Kidney (tissue), 14 donors: ENCODE data around the gene CNTRL. TPM values are rescaled to one million over a fixed set of nuclear protein-coding genes. Genes with fewer than 3 reads are reported as not detected.

Experiments
- DNase-seq, 5 donors: peaks; one replicate each; pipeline ENCODE4 v3.0.0-alpha.2; 2013 to 2020
- FAIRE-seq: peaks from 2 replicates; lab custom pipeline; 2012; peaks lifted over from hg19 to GRCh38; lab: Jason Lieb, UNC
- H3K27ac ChIP-seq, 2 donors: one replicate each; pipeline ENCODE4 v1.7.0; 2013; ENCODE audit warnings: low read depth in 2 of 2, low read length in 2 of 2, inconsistent platforms in 1 of 2
- H3K27me3 ChIP-seq: one replicate; pipeline ENCODE4 v1.7.1; 2013; ENCODE audit warnings: low read length, inconsistent platforms; ENCODE audit not compliant: control insufficient read depth, insufficient read depth
- H3K36me3 ChIP-seq, 3 donors: one replicate each; pipeline versions ENCODE4 v1.7.0 to v1.7.1; 2013; ENCODE audit warnings: low read length in 3 of 3, control low read depth in 1 of 3, inconsistent platforms in 1 of 3; ENCODE audit not compliant: insufficient read depth in 3 of 3, control insufficient read depth in 2 of 3
- H3K4me1 ChIP-seq, 3 donors: one replicate each; pipeline versions ENCODE4 v1.7.0 to v1.7.1; 2013; ENCODE audit warnings: low read length in 3 of 3, inconsistent platforms in 1 of 3, low read depth in 1 of 3; ENCODE audit not compliant: control insufficient read depth in 2 of 3, insufficient read depth in 2 of 3
- H3K4me3 ChIP-seq, 3 donors: one replicate each; pipeline versions ENCODE4 v1.7.0 to v1.8.1; 2013; ENCODE audit warnings: low read length in 3 of 3, control low read depth in 1 of 3, inconsistent platforms in 1 of 3
- H3K9ac ChIP-seq, 3 donors: one replicate each; pipeline versions ENCODE4 v1.7.0 to v1.7.1; 2013; ENCODE audit warnings: low read length in 3 of 3, control low read depth in 1 of 3, inconsistent platforms in 1 of 3
- H3K9me3 ChIP-seq, 3 donors: one replicate each; pipeline versions ENCODE4 v1.7.0 to v1.7.1; 2013; ENCODE audit warnings: low read length in 3 of 3, control low read depth in 1 of 3, inconsistent platforms in 1 of 3; ENCODE audit not compliant: control insufficient read depth in 2 of 3, insufficient read depth in 1 of 3
- intact Hi-C: fragments of 100-400 bp; cut with DNase I; formaldehyde crosslinking; loops from one replicate; pipeline ENCODE4 v1.11.1; 2022
- polyA plus RNA-seq: library from polyadenylated mRNA; stranded (reverse); fragments of 350-450 nt; fragmentation: Illumina TruSeq; extraction: RNeasy Lipid Tissue Mini Kit (QIAGEN cat#74804); gene quantifications from one replicate; pipeline ENCODE4 v1.2.3, GENCODE V29; 2014; ENCODE audit warnings: low read depth, low replicate concordance; ENCODE audit not compliant: insufficient read depth
- total RNA-seq: library from RNA; stranded (reverse); fragmentation: NEBNext Ultra II Directional; extraction: Animal tissue kit (Norgen Biotek cat#: 25700); gene quantifications from one replicate; pipeline ENCODE4 v1.2.1, GENCODE V29; 2021
- TF ChIP-seq, protein P1 (sequence below): IDR thresholded peaks from 3 replicates; pipeline ENCODE4 v1.5.1; 2012; ENCODE audit warnings: mild to moderate bottlenecking, moderate library complexity, borderline replicate concordance; ENCODE audit not compliant: insufficient read depth; ENCODE audit errors: extremely low read depth
- donor health status: control.
- donor health status: control.
- donor health status: control.
- donor health status: control.
- donor health status: control.
- donor health status: DM: yes; HTN: yes; CAD: no.
- donor health status: Normal renal cell carcinoma (clear cell type).

CNTRL gene
- total and polyA plus RNA-seq, 2 donors from 2014 or later, result 3.4 to 17.7 TPM

DNA sequence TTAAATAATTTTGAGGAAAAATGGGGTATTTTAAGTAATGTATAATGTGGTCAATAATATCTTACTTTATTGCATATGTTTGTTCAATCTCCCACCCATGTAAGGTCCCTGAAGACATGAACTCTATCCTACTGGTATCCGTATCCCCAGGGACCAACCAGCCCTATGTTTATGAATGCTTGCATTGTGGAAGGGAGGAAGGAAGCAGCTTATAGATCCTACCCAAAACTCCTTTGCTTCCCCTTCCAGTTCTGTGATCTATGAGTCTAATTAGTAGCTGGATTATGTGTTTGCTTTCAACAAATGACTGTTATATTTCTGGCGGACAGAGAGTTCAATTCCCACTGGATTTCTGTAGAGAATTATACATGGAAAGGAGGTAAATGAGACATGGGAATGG lies 45.6 kb downstream of the CNTRL start:
- H3K9ac ChIP-seq, result no peak overlapping the region
- intact Hi-C loops, result no loop called here
- H3K27me3 ChIP-seq, result no peaks in the 10 kb centered on the region
- H3K4me1 ChIP-seq, result peaks cover 0 to 4% (median 2%) of the 10 kb centered on the region in 3 donors
- DNase-seq (no peak), FAIRE-seq (no peak)
- no peak overlapping the region for H3K4me3 ChIP-seq
- no peaks in the 10 kb centered on the region for H3K36me3 ChIP-seq
- no peak overlapping the region for H3K27ac ChIP-seq
- TF ChIP-seq, protein P1, sequence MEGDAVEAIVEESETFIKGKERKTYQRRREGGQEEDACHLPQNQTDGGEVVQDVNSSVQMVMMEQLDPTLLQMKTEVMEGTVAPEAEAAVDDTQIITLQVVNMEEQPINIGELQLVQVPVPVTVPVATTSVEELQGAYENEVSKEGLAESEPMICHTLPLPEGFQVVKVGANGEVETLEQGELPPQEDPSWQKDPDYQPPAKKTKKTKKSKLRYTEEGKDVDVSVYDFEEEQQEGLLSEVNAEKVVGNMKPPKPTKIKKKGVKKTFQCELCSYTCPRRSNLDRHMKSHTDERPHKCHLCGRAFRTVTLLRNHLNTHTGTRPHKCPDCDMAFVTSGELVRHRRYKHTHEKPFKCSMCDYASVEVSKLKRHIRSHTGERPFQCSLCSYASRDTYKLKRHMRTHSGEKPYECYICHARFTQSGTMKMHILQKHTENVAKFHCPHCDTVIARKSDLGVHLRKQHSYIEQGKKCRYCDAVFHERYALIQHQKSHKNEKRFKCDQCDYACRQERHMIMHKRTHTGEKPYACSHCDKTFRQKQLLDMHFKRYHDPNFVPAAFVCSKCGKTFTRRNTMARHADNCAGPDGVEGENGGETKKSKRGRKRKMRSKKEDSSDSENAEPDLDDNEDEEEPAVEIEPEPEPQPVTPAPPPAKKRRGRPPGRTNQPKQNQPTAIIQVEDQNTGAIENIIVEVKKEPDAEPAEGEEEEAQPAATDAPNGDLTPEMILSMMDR, result no peak
- H3K9me3 ChIP-seq, result no peaks in the 10 kb centered on the region

- Histone ChIP-seq H3K9ac (peak overlapping the region; percentile 51 to 72 (median 63)), H3K4me1 (peaks cover 0 to 4% (median 2%) of the 10 kb centered on the region in 3 donors), H3K27me3 (no peaks in the 10 kb centered on the region), H3K36me3 (no peaks in the 10 kb centered on the region), H3K4me3 (peak overlapping the region; percentile 75 to 83 (median 83)), H3K27ac (peak overlapping the region in 1 of 2 donors; percentile 25), H3K9me3 (no peaks in the 10 kb centered on the region)
- intact Hi-C loops, result no loop called here
- DNase-seq (peak; percentile 96 to 98 (median 97)), FAIRE-seq (peak; percentile 98)
- TF ChIP-seq, protein P1, result peak; percentile 36
Measured at GRCh38 chr9:121121582-121122087, 46.9 kb downstream of the CNTRL start.

GRCh38 chr9:121122246-121123032 lies 47.7 kb downstream of the CNTRL start:
- Histone ChIP-seq H3K27me3 (no peaks in the 10 kb centered on the region), H3K36me3 (no peaks in the 10 kb centered on the region), H3K9me3 (no peaks in the 10 kb centered on the region), H3K4me1 (peaks cover 0 to 4% (median 2%) of the 10 kb centered on the region in 3 donors), H3K9ac (peak overlapping the region; percentile 31 to 72 (median 63)), H3K4me3 (peak overlapping the region; percentile 75 to 83 (median 83)), H3K27ac (no peak overlapping the region)
- FAIRE-seq, result no peak
- TF ChIP-seq, protein P1, result no peak
- DNase-seq, result peak in 2 of 5 donors; percentile 15
- intact Hi-C loops, result no loop called here
